Neural cell (in vitro differentiated cells): ENCODE results near the gene NLRP6. TPM values are rescaled to one million over a fixed set of nuclear protein-coding genes. Genes with fewer than 3 reads are reported as not detected.

Experiments used
- H2AFZ ChIP-seq: fragments of 200-600, 300-800 bp; sonication (generic), shearing (Covaris generic); 2 replicates; pipeline ENCODE4 v1.6.0; 2014; ENCODE audit warnings: low read depth, mild to moderate bottlenecking, antibody characterized with exemption, low read length, moderate library complexity
- H3F3A ChIP-seq: fragments of 200-600 bp; shearing (Covaris generic); 2 replicates; pipeline ENCODE4 v1.6.1; 2016; ENCODE audit warnings: mild to moderate bottlenecking, moderate library complexity, mixed read lengths, antibody characterized with exemption, low read length; ENCODE audit not compliant: insufficient read depth, poor library complexity, severe bottlenecking
- H3K27ac ChIP-seq: fragments of 200-600, 300-800 bp; sonication (generic), shearing (Covaris generic); 2 replicates; pipeline ENCODE4 v1.5.1; 2014; ENCODE audit warnings: mild to moderate bottlenecking, low read length, moderate library complexity
- H3K27me3 ChIP-seq: fragments of 300-800, 200-600 bp; sonication (generic), shearing (Covaris generic); 2 replicates; pipeline ENCODE4 v1.6.0; 2014; ENCODE audit warnings: mild to moderate bottlenecking, low read depth, low read length, moderate library complexity; ENCODE audit not compliant: insufficient read depth
- H3K36me3 ChIP-seq: fragments of 300-800, 200-600 bp; sonication (generic), shearing (Covaris generic); 2 replicates; pipeline ENCODE4 v1.5.1; 2014; ENCODE audit warnings: mild to moderate bottlenecking, antibody characterized with exemption, low read length, moderate library complexity; ENCODE audit not compliant: insufficient read depth
- H3K4me2 ChIP-seq: fragments of 300-800, 200-600 bp; sonication (generic), shearing (Covaris generic); 2 replicates; pipeline ENCODE4 v1.6.0; 2014; ENCODE audit warnings: mild to moderate bottlenecking, low read length
- H3K4me3 ChIP-seq: fragments of 300-800, 200-600 bp; sonication (generic), shearing (Covaris generic); 2 replicates; pipeline ENCODE4 v1.5.1; 2014; ENCODE audit warnings: mild to moderate bottlenecking, low read length, moderate library complexity
- H3K79me2 ChIP-seq: fragments of 200-600 bp; shearing (Covaris generic); replicated peaks from 2 replicates; pipeline ENCODE4 v1.6.0; 2014; ENCODE audit warnings: mild to moderate bottlenecking, low read length, moderate library complexity; ENCODE audit not compliant: insufficient read depth
- H3K9ac ChIP-seq: fragments of 300-800, 200-600 bp; sonication (generic), shearing (Covaris generic); 2 replicates; pipeline ENCODE4 v1.6.1; 2016; ENCODE audit warnings: mild to moderate bottlenecking, low read length, mixed read lengths
- H3K9me2 ChIP-seq: fragments of 200-600 bp; shearing (Covaris generic); 2 replicates; pipeline ENCODE4 v1.6.1; 2016; ENCODE audit warnings: mild to moderate bottlenecking, low read length, mixed read lengths; ENCODE audit not compliant: insufficient read depth
- H3K9me3 ChIP-seq: fragments of 200-600, 300-800 bp; sonication (generic), shearing (Covaris generic); 2 replicates; pipeline ENCODE4 v1.6.1; 2016; ENCODE audit warnings: mild to moderate bottlenecking, mixed run types, low read length, moderate library complexity, mixed read lengths
- H4K20me1 ChIP-seq: fragments of 200-600 bp; shearing (Covaris generic); 2 replicates; pipeline ENCODE4 v1.6.1; 2016; ENCODE audit warnings: mild to moderate bottlenecking, mixed run types; ENCODE audit not compliant: insufficient read depth
- CTCF ChIP-seq: fragments of 450-650 bp; IDR thresholded peaks from 2 replicates; pipeline ENCODE4 v1.5.1; 2014; ENCODE audit warnings: antibody characterized with exemption, mild to moderate bottlenecking, moderate library complexity; ENCODE audit not compliant: poor library complexity, severe bottlenecking
- EP300 ChIP-seq: fragments of 450-650 bp; conservative IDR thresholded peaks from 2 replicates; pipeline ENCODE4 v1.6.1; 2014; ENCODE audit warnings: antibody characterized with exemption, mild to moderate bottlenecking, moderate library complexity; ENCODE audit not compliant: poor library complexity, severe bottlenecking
- EZH2 ChIP-seq: fragments of 200-600, 300-800 bp; shearing (Covaris generic), sonication (generic); IDR thresholded peaks from 2 replicates; pipeline ENCODE4 v1.6.1; 2014; ENCODE audit warnings: antibody characterized with exemption, low read length, borderline replicate concordance, mild to moderate bottlenecking; ENCODE audit not compliant: insufficient read depth, poor library complexity, severe bottlenecking
- MXI1 ChIP-seq: fragments of 450-650 bp; conservative IDR thresholded peaks from 2 replicates; pipeline ENCODE4 v1.6.1; 2014; ENCODE audit warnings: antibody characterized with exemption, mild to moderate bottlenecking; ENCODE audit not compliant: poor library complexity, severe bottlenecking
- POLR2AphosphoS5 ChIP-seq: IDR thresholded peaks from 2 replicates; pipeline ENCODE4 v1.6.1; 2012
- RAD21 ChIP-seq: fragments of 450-650 bp; conservative IDR thresholded peaks from 2 replicates; pipeline ENCODE4 v1.6.1; 2014; ENCODE audit warnings: antibody characterized with exemption, mild to moderate bottlenecking, moderate library complexity
- REST ChIP-seq: IDR thresholded peaks from 2 replicates; pipeline ENCODE4 v1.6.1; 2012; ENCODE audit warnings: borderline replicate concordance
- SMC3 ChIP-seq: fragments of 450-650 bp; conservative IDR thresholded peaks from 2 replicates; pipeline ENCODE4 v1.6.1; 2014; ENCODE audit warnings: antibody characterized with exemption, mild to moderate bottlenecking, moderate library complexity; ENCODE audit not compliant: poor library complexity
- TAF1 ChIP-seq: IDR thresholded peaks from 2 replicates; pipeline ENCODE4 v1.6.1; 2012; ENCODE audit warnings: low read depth
- polyA plus RNA-seq: library from polyadenylated mRNA; depleted of rRNA; stranded (reverse); fragments of >200 nt; gene quantifications from 2 replicates; pipeline ENCODE4 v1.2.3, GENCODE V29; 2014

The NLRP6 gene
- polyA plus RNA-seq, 1 donor from 2014 or later, result not detected

- no peak overlapping the region for H2AFZ ChIP-seq
- no peaks in the 10 kb centered on the region for H3F3A ChIP-seq
- H3K79me2 ChIP-seq, result no peaks in the 10 kb centered on the region
- TF ChIP-seq TAF1 (no peak), CTCF (no peak), SMC3 (no peak), EP300 (no peak)
- no peaks in the 10 kb centered on the region for H3K9me2 ChIP-seq
- no peak overlapping the region for H3K4me2 ChIP-seq
- no peaks in the 10 kb centered on the region for H3K36me3 ChIP-seq
- H3K9me3 ChIP-seq, result no peaks in the 10 kb centered on the region
- H3K9ac ChIP-seq, result no peak overlapping the region
- no peaks in the 10 kb centered on the region for H4K20me1 ChIP-seq
- no peaks in the 10 kb centered on the region for H3K27me3 ChIP-seq
- no peak overlapping the region for H3K27ac ChIP-seq
- no peak overlapping the region for H3K4me3 ChIP-seq
Measured at GRCh38 chr11:296171-297050, 18.2 kb downstream of the NLRP6 start.

- H3K9ac ChIP-seq, result no peak overlapping the region
- no peak overlapping the region for H3K4me2 ChIP-seq
- H3K27ac ChIP-seq, result no peak overlapping the region
- no peaks in the 10 kb centered on the region for H3K9me2 ChIP-seq
- TF ChIP-seq EP300 (no peak), RAD21 (no peak), POLR2AphosphoS5 (no peak), REST (no peak), CTCF (no peak), SMC3 (no peak), EZH2 (no peak), MXI1 (no peak), TAF1 (no peak)
- H3F3A ChIP-seq, result no peaks in the 10 kb centered on the region
- no peaks in the 10 kb centered on the region for H3K27me3 ChIP-seq
- H3K9me3 ChIP-seq, result no peaks in the 10 kb centered on the region
- no peak overlapping the region for H3K4me3 ChIP-seq
- no peaks in the 10 kb centered on the region for H3K36me3 ChIP-seq
- H3K79me2 ChIP-seq, result no peaks in the 10 kb centered on the region
- no peak overlapping the region for H2AFZ ChIP-seq
- no peaks in the 10 kb centered on the region for H4K20me1 ChIP-seq
Measured at GRCh38 chr11:297051-297585, 18.9 kb downstream of the NLRP6 start.
